IMR-90 (cell line): ENCODE data around the gene HBD. TPM values are rescaled to one million over a fixed set of nuclear protein-coding genes. Genes with fewer than 3 reads are reported as not detected.

Experiments used
- ATAC-seq: fragments of 200-7000 bp; cut with Tn5 transposase; 2 replicates; pipeline ENCODE4 v1.9.1; 2020; ENCODE audit warnings: low read depth, mild to moderate bottlenecking, moderate library complexity
- BruUV-seq: library from RNA; stranded (reverse); fragments of 400-500 nt; replicated peaks from 2 replicates; lab custom pipeline; 2021; lab: Mats Ljungman, UMichigan
- CTCF ChIA-PET: fragments of 300-600 bp; formaldehyde crosslinking; extraction: SDS; loops from one replicate; lab custom pipeline; 2021; ENCODE audit warnings: antibody characterized with exemption; lab: Yijun Ruan, JAX
- POLR2A ChIA-PET: fragments of 300-600 bp; sonication (Branson Sonifier 250); formaldehyde crosslinking; loops from one replicate; lab custom pipeline; 2022; ENCODE audit warnings: antibody characterized with exemption; ENCODE audit not compliant: unreplicated experiment; lab: Charles Lee
- DNase-seq: peaks from one replicate; pipeline ENCODE4 v3.0.0; 2013
- H2AFZ ChIP-seq: replicated peaks from 2 replicates; pipeline ENCODE3; 2013; ENCODE audit warnings: low read length, mild to moderate bottlenecking; ENCODE audit not compliant: poor library complexity
- H2AK5ac ChIP-seq: 2 replicates; pipeline ENCODE4 v1.6.1; 2013; ENCODE audit warnings: low read depth, low read length, inconsistent platforms
- H2AK9ac ChIP-seq: replicated peaks from 2 replicates; pipeline ENCODE3; 2013; ENCODE audit warnings: mild to moderate bottlenecking, low read depth, low read length, moderate library complexity; ENCODE audit not compliant: poor library complexity
- H2BK120ac ChIP-seq: 2 replicates; pipeline ENCODE4 v1.6.1; 2013; ENCODE audit warnings: low read depth, low read length, inconsistent platforms
- H2BK15ac ChIP-seq: 3 replicates; pipeline ENCODE4 v1.6.1; 2013; ENCODE audit warnings: low read depth, low read length, inconsistent platforms
- H2BK20ac ChIP-seq: 2 replicates; pipeline ENCODE4 v1.6.1; 2013; ENCODE audit warnings: low read depth, mild to moderate bottlenecking, inconsistent platforms, low read length, moderate library complexity
- H2BK5ac ChIP-seq: 2 replicates; pipeline ENCODE4 v1.6.1; 2013; ENCODE audit warnings: mild to moderate bottlenecking, low read depth, low read length, inconsistent platforms; ENCODE audit not compliant: poor library complexity, severe bottlenecking
- H3K14ac ChIP-seq: replicated peaks from 2 replicates; pipeline ENCODE4 v1.6.1; 2013; ENCODE audit warnings: low read depth, low read length, inconsistent platforms
- H3K18ac ChIP-seq: 2 replicates; pipeline ENCODE4 v1.6.1; 2013; ENCODE audit warnings: low read depth, low read length, control low read depth
- H3K23ac ChIP-seq: 2 replicates; pipeline ENCODE4 v1.6.1; 2013; ENCODE audit warnings: low read depth, low read length, inconsistent platforms
- H3K27ac ChIP-seq: 2 replicates; pipeline ENCODE4 v1.5.1; 2013; ENCODE audit warnings: mild to moderate bottlenecking, control low read depth, low read length; ENCODE audit not compliant: insufficient read depth
- H3K27me3 ChIP-seq: 2 replicates; pipeline ENCODE4 v1.6.1; 2013; ENCODE audit warnings: low read length; ENCODE audit not compliant: control insufficient read depth, insufficient read depth
- H3K36me3 ChIP-seq: 2 replicates; pipeline ENCODE4 v1.6.1; 2013; ENCODE audit warnings: low read length, mixed read lengths; ENCODE audit not compliant: control insufficient read depth, insufficient read depth
- H3K4ac ChIP-seq: 2 replicates; pipeline ENCODE4 v1.6.1; 2013; ENCODE audit warnings: low read depth, low read length, inconsistent platforms
- H3K4me1 ChIP-seq: 2 replicates; pipeline ENCODE4 v1.6.1; 2013; ENCODE audit warnings: low read length, mixed read lengths; ENCODE audit not compliant: control insufficient read depth, insufficient read depth
- H3K4me2 ChIP-seq: 2 replicates; pipeline ENCODE4 v1.6.1; 2013; ENCODE audit warnings: low read depth, mild to moderate bottlenecking, control low read depth, low read length, moderate library complexity
- H3K4me3 ChIP-seq: 2 replicates; pipeline ENCODE4 v1.5.1; 2013; ENCODE audit warnings: low read depth, mild to moderate bottlenecking, control low read depth, low read length, moderate library complexity; ENCODE audit not compliant: insufficient read depth
- H3K56ac ChIP-seq: 2 replicates; pipeline ENCODE4 v1.6.1; 2013; ENCODE audit warnings: low read length, inconsistent platforms; ENCODE audit not compliant: insufficient read depth; ENCODE audit errors: extremely low read depth
- H3K79me1 ChIP-seq, 2 experiments: 2 replicates each; pipeline ENCODE4 v1.6.1; 2013; ENCODE audit warnings: low read length in 2 of 2, inconsistent platforms in 1 of 2, low read depth in 1 of 2
- H3K9ac ChIP-seq: 2 replicates; pipeline ENCODE4 v1.6.1; 2013; ENCODE audit warnings: low read depth, low read length, control low read depth
- H3K9me1 ChIP-seq: 2 replicates; pipeline ENCODE4 v1.6.1; 2013; ENCODE audit warnings: low read length, inconsistent platforms; ENCODE audit not compliant: insufficient read depth
- H3K9me3 ChIP-seq: 2 replicates; pipeline ENCODE4 v1.6.1; 2013; ENCODE audit warnings: low read length; ENCODE audit not compliant: control insufficient read depth, insufficient read depth
- H4K20me1 ChIP-seq: 2 replicates; pipeline ENCODE4 v1.6.1; 2013; ENCODE audit warnings: low read length, inconsistent platforms; ENCODE audit not compliant: insufficient read depth
- H4K5ac ChIP-seq: 2 replicates; pipeline ENCODE4 v1.6.1; 2013; ENCODE audit warnings: mild to moderate bottlenecking, low read depth, low read length, control low read depth
- H4K8ac ChIP-seq, 2 experiments: 2 replicates each; pipeline ENCODE4 v1.6.1; 2013; ENCODE audit warnings: low read depth in 2 of 2, low read length in 2 of 2, control low read depth in 1 of 2, inconsistent platforms in 1 of 2
- H4K91ac ChIP-seq: 2 replicates; pipeline ENCODE4 v1.6.1; 2013; ENCODE audit warnings: low read depth, low read length, inconsistent platforms; ENCODE audit not compliant: insufficient read depth
- BHLHE40 ChIP-seq: fragments of 150-350 bp; IDR thresholded peaks from 2 replicates; pipeline ENCODE4 v1.6.1; 2016; ENCODE audit warnings: mild to moderate bottlenecking, low read depth, low read length
- CHD1 ChIP-seq: IDR thresholded peaks from 2 replicates; pipeline ENCODE4 v1.6.1; 2012; ENCODE audit warnings: low read depth, low read length, improper control_type of control experiment
- MAFK ChIP-seq: IDR thresholded peaks from 2 replicates; pipeline ENCODE4 v1.6.1; 2012; ENCODE audit warnings: low read depth, low read length, improper control_type of control experiment
- MXI1 ChIP-seq: IDR thresholded peaks from 2 replicates; pipeline ENCODE4 v1.6.1; 2012; ENCODE audit warnings: low read depth, mild to moderate bottlenecking, low read length, moderate library complexity, borderline replicate concordance
- RAD21 ChIP-seq: IDR thresholded peaks from 2 replicates; pipeline ENCODE4 v1.6.1; 2012; ENCODE audit warnings: low read length, improper control_type of control experiment
- RFX5 ChIP-seq: IDR thresholded peaks from 2 replicates; pipeline ENCODE4 v1.8.0; 2012; ENCODE audit warnings: low read depth, mild to moderate bottlenecking, low read length, moderate library complexity
- SMC3 ChIP-seq: fragments of 150-350 bp; IDR thresholded peaks from 2 replicates; pipeline ENCODE4 v1.6.1; 2016; ENCODE audit warnings: low read depth, mild to moderate bottlenecking, antibody characterized with exemption, low read length, moderate library complexity
- WGBS, 2 experiments: methylation state at CpG; one replicate each; pipeline versions ENCODE4 v1.1.5 to v1.1.7; 2013; ENCODE audit warnings: missing lambda C conversion rate in 2 of 2; ENCODE audit not compliant: insufficient read length in 1 of 2; ENCODE audit errors: extremely low coverage in 2 of 2; 5-methylcytosine and 5-hydroxymethylcytosine counted together
- dilution Hi-C: fragments of 300-500 bp; cut with HindIII; formaldehyde crosslinking; loops from one replicate; pipeline ENCODE4 v1.14.3; 2018; ENCODE audit warnings: low sequenced_read_pairs; ENCODE audit not compliant: unreplicated experiment
- in situ Hi-C: fragments of 300-500 bp; cut with MboI; formaldehyde crosslinking; loops from 3 replicates; pipeline ENCODE4 v1.14.3; 2019; ENCODE audit warnings: low sequenced_read_pairs, inconsistent platforms, mixed read lengths
- intact Hi-C: fragments of 100-400 bp; cut with micrococcal nuclease; formaldehyde crosslinking; loops from 2 replicates; pipeline ENCODE4 v1.10.0; 2022
- polyA plus RNA-seq, 3 experiments: library from polyadenylated mRNA; depleted of rRNA; stranded (reverse); fragments of >200 nt; gene quantifications; 2 replicates each; pipeline ENCODE4 v1.2.3, GENCODE V29; 2012; ENCODE audit warnings: low replicate concordance in 1 of 3
- total RNA-seq: library from RNA; depleted of rRNA; stranded (reverse); fragments of >200 nt; gene quantifications from 2 replicates; pipeline ENCODE4 v1.2.3, GENCODE V29; 2012

Gene HBD
- total and polyA plus RNA-seq, 2 of the 4 experiments (the other 2 are of a cell fraction), result 6.3 to 12.0 TPM

GRCh38 chr11:5200582-5200981 is 33.7 kb downstream of the HBD start, which contains the start of gene OR51V1:
Gene OR51V1 (minus strand): TSS chr11:5200682. CDS start chr11:5200682, 0 bp downstream.
- dilution Hi-C loops, result no loop called here
- Histone ChIP-seq H2BK20ac (peak within 1 kb of the TSS; percentile 26; the same call in 1 of the 2 replicates), H3K36me3 (no peaks in the 10 kb centered on the region), H3K79me1 (no peaks in the 10 kb centered on the region), H2BK15ac (peak within 1 kb of the TSS; percentile 65; the same call in 2 of the 3 replicates), H2AFZ (peak within 1 kb of the TSS; percentile 58), H3K4ac (peak within 1 kb of the TSS; percentile 9), H3K27ac (no peak within 1 kb of the TSS), H3K9me3 (no peaks in the 10 kb centered on the region), H3K4me3 (no peak within 1 kb of the TSS), H2BK5ac (peak within 1 kb of the TSS; percentile 69), H3K4me2 (no peak within 1 kb of the TSS), H3K27me3 (no peaks in the 10 kb centered on the region), H3K9me1 (no peaks in the 10 kb centered on the region), H2BK120ac (peak within 1 kb of the TSS; percentile 32), H3K23ac (0 out of 2 replicates have a peak within 1 kb of the TSS, but pooled peaks have one; percentile 15), H3K9ac (no peak within 1 kb of the TSS), H4K91ac (peak within 1 kb of the TSS; percentile 33; the same call in 1 of the 2 replicates), H2AK5ac (peak within 1 kb of the TSS; percentile 37), H4K5ac (peak within 1 kb of the TSS; percentile 84; the same call in 1 of the 2 replicates), H3K4me1 (peaks cover 4% of the 10 kb centered on the region; the same call in 1 of the 2 replicates), H4K8ac (peak within 1 kb of the TSS in 1 of 2 experiments; percentile 58; a peak in 1 of 4 replicates), H3K56ac (no peak within 1 kb of the TSS), H3K18ac (peak within 1 kb of the TSS; percentile 88; the same call in 1 of the 2 replicates), H2AK9ac (no peak within 1 kb of the TSS), H4K20me1 (no peaks in the 10 kb centered on the region), H3K14ac (no peak within 1 kb of the TSS; the same call in none of the 2 replicates)
- no peak for TF ChIP-seq MXI1
- no peak for TF ChIP-seq MAFK
- TF ChIP-seq RAD21, result no peak
- TF ChIP-seq BHLHE40, result no peak
- TF ChIP-seq SMC3, result no peak
- TF ChIP-seq CHD1, result no peak
- no peak for TF ChIP-seq RFX5
- intact Hi-C loops, result loop anchor here (5.0 kb wide), 1 partner anchor 573 kb away; no protein-coding TSS in a partner anchor
- DNase-seq (no peak), ATAC-seq (no peak)
- no CpG with 5 or more reads among the region's 1 CpG for WGBS, 2 experiments
- POLR2A ChIA-PET, result no interaction called here
- BruUV-seq, result no TSS peak
- CTCF ChIA-PET, result no interaction called here
- in situ Hi-C loops, result loop anchor here (5.0 to 10.0 kb wide), 2 partner anchors 76 to 172 kb away; no protein-coding TSS in a partner anchor
